Keratinocyte (primary cell): ENCODE measurements around the gene TINAGL1. TPM values are rescaled to one million over a fixed set of nuclear protein-coding genes. Genes with fewer than 3 reads are reported as not detected.

Source experiments
- DNase-seq: peaks from one replicate; pipeline ENCODE4 v3.0.0-alpha.2; 2011; ENCODE audit warnings: low read depth, missing footprints, low spot score
- FAIRE-seq: peaks from 2 replicates; lab custom pipeline; 2011; peaks lifted over from hg19 to GRCh38; lab: Jason Lieb, UNC
- H2AFZ ChIP-seq: 2 replicates; pipeline ENCODE4 v1.6.0; 2012; ENCODE audit warnings: low read length, control low read depth, inconsistent platforms; ENCODE audit not compliant: control insufficient read depth
- H3K27ac ChIP-seq: 2 replicates; pipeline ENCODE4 v1.5.1; 2011; ENCODE audit warnings: low read length; ENCODE audit not compliant: control insufficient read depth, insufficient read depth
- H3K27me3 ChIP-seq: 3 replicates; pipeline ENCODE4 v1.6.0; 2011; ENCODE audit warnings: low read length; ENCODE audit not compliant: control insufficient read depth, insufficient read depth; ENCODE audit errors: extremely low read depth
- H3K36me3 ChIP-seq, 2 experiments: 2 replicates in 1 of 2; 3 replicates in 1 of 2; pipeline ENCODE4 v1.5.1; 2011; ENCODE audit warnings: low read length in 2 of 2, mild to moderate bottlenecking in 1 of 2; ENCODE audit not compliant: control insufficient read depth in 2 of 2, insufficient read depth in 2 of 2; ENCODE audit errors: extremely low read depth in 1 of 2
- H3K4me1 ChIP-seq: 3 replicates; pipeline ENCODE4 v1.5.1; 2011; ENCODE audit warnings: low read length; ENCODE audit not compliant: control insufficient read depth, insufficient read depth; ENCODE audit errors: extremely low read depth
- H3K4me2 ChIP-seq: 3 replicates; pipeline ENCODE4 v1.6.0; 2011; ENCODE audit warnings: low read depth, low read length; ENCODE audit not compliant: control insufficient read depth, insufficient read depth; ENCODE audit errors: extremely low read depth
- H3K4me3 ChIP-seq, 3 experiments: fragments of 200-600 bp in 1 of 3; sonication (generic) in 1 of 3; 2 replicates in 2 of 3; 3 replicates in 1 of 3; pipeline ENCODE4 v1.5.1; 2011 to 2016; ENCODE audit warnings: low read length in 3 of 3, mild to moderate bottlenecking in 3 of 3, control low read depth in 2 of 3, inconsistent platforms in 1 of 3, low read depth in 1 of 3, mixed read lengths in 1 of 3, mixed run types in 1 of 3, moderate library complexity in 1 of 3; ENCODE audit not compliant: control insufficient read depth in 2 of 3, insufficient read depth in 2 of 3; ENCODE audit errors: extremely low read depth in 1 of 3
- H3K79me2 ChIP-seq: 2 replicates; pipeline ENCODE4 v1.6.0; 2012; ENCODE audit warnings: low read length; ENCODE audit not compliant: control insufficient read depth, insufficient read depth
- H3K9ac ChIP-seq: 3 replicates; pipeline ENCODE4 v1.6.0; 2011; ENCODE audit warnings: low read length; ENCODE audit not compliant: control insufficient read depth, insufficient read depth; ENCODE audit errors: extremely low read depth
- H3K9me1 ChIP-seq: 3 replicates; pipeline ENCODE4 v1.6.0; 2011; ENCODE audit warnings: low read length; ENCODE audit not compliant: control insufficient read depth, insufficient read depth; ENCODE audit errors: extremely low read depth
- H3K9me3 ChIP-seq: 2 replicates; pipeline ENCODE4 v1.5.1; 2012; ENCODE audit warnings: low read depth, low read length; ENCODE audit not compliant: control insufficient read depth
- H4K20me1 ChIP-seq: 3 replicates; pipeline ENCODE4 v1.6.0; 2011; ENCODE audit warnings: low read length; ENCODE audit not compliant: control insufficient read depth, insufficient read depth; ENCODE audit errors: extremely low read depth
- EZH2 ChIP-seq: IDR thresholded peaks from one replicate; pipeline ENCODE4 v1.6.1; 2012; ENCODE audit warnings: inconsistent platforms, mild to moderate bottlenecking, low read length, moderate library complexity
- dilution Hi-C: fragments of 300-500 bp; cut with MboI; formaldehyde crosslinking; loops from one replicate; pipeline ENCODE4 v1.7.0; 2020; ENCODE audit warnings: low sequenced_read_pairs; ENCODE audit not compliant: extremely low pct_ligation_motif_present
- polyA plus RNA-seq, 5 experiments: library from polyadenylated mRNA; depleted of rRNA in 3 of 5; stranded (reverse) in 3 of 5; stranded (forward) in 1 of 5; unstranded in 1 of 5; fragments of >200 nt; gene quantifications; 1 replicate in 1 of 5; 2 replicates in 3 of 5; 3 replicates in 1 of 5; pipeline versions ENCODE4 v1.2.1 to v1.2.3, GENCODE V29; 2011 to 2012; ENCODE audit warnings: missing spikeins in 2 of 5, low read depth in 1 of 5, low replicate concordance in 1 of 5
- TF ChIP-seq, protein P1 (sequence below), 3 experiments: IDR thresholded peaks in 1 of 3; conservative IDR thresholded peaks in 1 of 3; optimal IDR thresholded peaks in 1 of 3; 2 replicates in 2 of 3; 3 replicates in 1 of 3; pipeline versions ENCODE3 to v1.5.1; 2011; ENCODE audit warnings: low read length in 3 of 3, mild to moderate bottlenecking in 3 of 3, moderate library complexity in 2 of 3, control low read depth in 1 of 3, inconsistent platforms in 1 of 3; ENCODE audit not compliant: insufficient read depth in 2 of 3; ENCODE audit errors: extremely low read depth in 1 of 3

The TINAGL1 gene
- polyA plus RNA-seq, 1 donor (not counting 4 experiments of a cell fraction or from before 2014, with no cell fraction given) = 189 TPM

DNA sequence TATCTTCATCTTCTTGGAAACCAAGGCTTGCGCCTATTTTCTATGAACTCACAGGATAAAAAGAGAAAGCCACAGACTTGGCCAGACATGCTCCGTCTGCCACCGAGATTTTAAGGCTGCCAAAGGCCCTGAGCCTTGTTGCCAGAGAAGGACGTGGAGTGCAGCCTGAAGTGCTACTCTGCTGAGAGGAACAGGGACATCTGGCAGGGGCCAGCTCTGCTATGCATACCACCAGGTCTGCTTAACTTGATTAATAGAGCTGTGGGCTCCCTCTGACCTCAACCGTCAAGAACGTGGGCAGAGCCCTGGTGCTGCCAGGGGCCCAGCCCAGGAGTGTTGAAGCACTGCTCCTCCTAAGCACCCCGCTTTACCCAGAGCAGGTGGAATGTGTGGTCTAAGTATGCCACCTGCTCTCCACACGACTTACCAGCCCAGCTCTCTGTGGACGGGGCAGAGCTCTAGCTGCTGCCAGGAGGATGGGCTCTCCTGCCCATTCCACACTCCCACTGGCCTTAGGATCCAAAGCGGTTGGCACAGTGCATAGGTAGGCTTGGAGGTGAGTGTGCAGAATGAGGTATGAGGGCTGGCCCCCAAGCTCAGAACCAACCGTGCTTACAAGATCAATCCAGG is 51.7 kb downstream of the TINAGL1 start:
- Histone ChIP-seq H3K36me3 (peaks cover 32 to 42% of the 10 kb centered on the region in 2 experiments), H3K9me1 (no peaks in the 10 kb centered on the region), H3K9ac (no peak overlapping the region), H3K9me3 (no peaks in the 10 kb centered on the region), H2AFZ (no peak overlapping the region), H3K4me2 (no peak overlapping the region), H3K27me3 (no peaks in the 10 kb centered on the region), H3K79me2 (no peaks in the 10 kb centered on the region), H3K27ac (no peak overlapping the region), H3K4me1 (peaks cover 15% of the 10 kb centered on the region), H4K20me1 (no peaks in the 10 kb centered on the region), H3K4me3 (no peak overlapping the region)
- DNase-seq (no peak), FAIRE-seq (no peak)
- TF ChIP-seq, protein P1, sequence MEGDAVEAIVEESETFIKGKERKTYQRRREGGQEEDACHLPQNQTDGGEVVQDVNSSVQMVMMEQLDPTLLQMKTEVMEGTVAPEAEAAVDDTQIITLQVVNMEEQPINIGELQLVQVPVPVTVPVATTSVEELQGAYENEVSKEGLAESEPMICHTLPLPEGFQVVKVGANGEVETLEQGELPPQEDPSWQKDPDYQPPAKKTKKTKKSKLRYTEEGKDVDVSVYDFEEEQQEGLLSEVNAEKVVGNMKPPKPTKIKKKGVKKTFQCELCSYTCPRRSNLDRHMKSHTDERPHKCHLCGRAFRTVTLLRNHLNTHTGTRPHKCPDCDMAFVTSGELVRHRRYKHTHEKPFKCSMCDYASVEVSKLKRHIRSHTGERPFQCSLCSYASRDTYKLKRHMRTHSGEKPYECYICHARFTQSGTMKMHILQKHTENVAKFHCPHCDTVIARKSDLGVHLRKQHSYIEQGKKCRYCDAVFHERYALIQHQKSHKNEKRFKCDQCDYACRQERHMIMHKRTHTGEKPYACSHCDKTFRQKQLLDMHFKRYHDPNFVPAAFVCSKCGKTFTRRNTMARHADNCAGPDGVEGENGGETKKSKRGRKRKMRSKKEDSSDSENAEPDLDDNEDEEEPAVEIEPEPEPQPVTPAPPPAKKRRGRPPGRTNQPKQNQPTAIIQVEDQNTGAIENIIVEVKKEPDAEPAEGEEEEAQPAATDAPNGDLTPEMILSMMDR (optimal IDR thresholded peaks at IDR 0.05 in 1 of 3, IDR thresholded peaks at IDR 0.05 in 1 of 3, conservative IDR thresholded peaks at IDR 0.05 in 1 of 3; ENCODE audit: extremely low read depth in 1 of 3, insufficient read depth in 2 of 3, low read length in 3 of 3) = no peak
- no peak for TF ChIP-seq EZH2
- dilution Hi-C loops = no loop called here

DNA sequence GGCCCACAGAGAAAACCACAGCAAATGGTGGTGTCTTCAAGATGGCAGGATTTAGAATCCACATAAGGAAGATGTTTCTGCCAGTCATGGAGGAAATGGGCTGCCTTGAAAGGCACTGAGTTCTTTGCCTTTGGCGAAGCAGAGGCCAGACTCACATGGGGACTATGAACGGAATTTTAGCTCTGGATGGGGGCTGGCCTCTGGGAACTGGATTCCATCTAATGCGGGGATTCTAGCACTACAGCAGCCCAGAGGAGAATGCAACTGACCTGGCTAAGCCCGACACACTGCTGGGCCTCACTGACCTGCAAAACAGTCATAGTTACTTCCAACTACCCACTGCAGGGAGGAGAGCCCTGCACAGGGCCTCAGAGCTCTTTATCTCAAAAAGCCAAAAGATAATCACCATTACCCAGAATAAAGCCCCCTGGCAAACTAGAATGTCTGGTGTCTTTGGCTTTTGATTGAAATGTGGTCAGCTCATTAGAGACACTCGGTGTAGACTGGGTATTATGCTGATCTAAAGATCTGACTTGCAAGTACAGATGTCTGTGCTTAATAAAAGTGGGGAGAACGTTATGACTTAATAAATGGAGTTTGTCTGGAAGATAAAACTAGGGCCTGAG is 52.7 kb downstream of the TINAGL1 start:
- H3K4me3 ChIP-seq = no peak overlapping the region
- no peaks in the 10 kb centered on the region for H3K79me2 ChIP-seq
- DNase-seq (no peak), FAIRE-seq (no peak)
- H3K4me1 ChIP-seq = peaks cover 15% of the 10 kb centered on the region
- no peaks in the 10 kb centered on the region for H3K9me1 ChIP-seq
- no peaks in the 10 kb centered on the region for H3K27me3 ChIP-seq
- dilution Hi-C loops = no loop called here
- TF ChIP-seq EZH2 = no peak
- TF ChIP-seq, protein P1 (optimal IDR thresholded peaks at IDR 0.05 in 1 of 3, IDR thresholded peaks at IDR 0.05 in 1 of 3, conservative IDR thresholded peaks at IDR 0.05 in 1 of 3; ENCODE audit: extremely low read depth in 1 of 3, insufficient read depth in 2 of 3, low read length in 3 of 3) = no peak
- H3K36me3 ChIP-seq = peaks cover 32 to 46% of the 10 kb centered on the region in 2 experiments
- no peaks in the 10 kb centered on the region for H4K20me1 ChIP-seq
- no peak overlapping the region for H3K27ac ChIP-seq
- no peaks in the 10 kb centered on the region for H3K9me3 ChIP-seq
- no peak overlapping the region for H2AFZ ChIP-seq
- no peak overlapping the region for H3K4me2 ChIP-seq
- no peak overlapping the region for H3K9ac ChIP-seq
